Natural killer cell (primary cell): ENCODE measurements around the gene SRMS. TPM values are rescaled to one million over a fixed set of nuclear protein-coding genes. Genes with fewer than 3 reads are reported as not detected.
A peak's percentile ranks its signal among the peaks of the same experiment; 100 is the strongest.

Experiments used
- ATAC-seq, 3 donors: fragments of 150-1000 bp in 2 of 3; fragments of 200-7000 bp in 1 of 3; cut with Tn5 transposase; 1 replicate in 1 of 3; 2 replicates in 2 of 3; pipeline ENCODE4 v1.10.0; 2021; ENCODE audit warnings: mild to moderate bottlenecking in 2 of 3, moderate library complexity in 2 of 3
- DNase-seq, 2 donors: peaks; one replicate each; pipeline versions ENCODE4 v3.0.0 to v3.0.0-alpha.2; 2013 to 2021; ENCODE audit warnings: mixed read lengths in 1 of 2
- H3K27ac ChIP-seq: one replicate; pipeline ENCODE4 v1.5.1; 2013; ENCODE audit warnings: mild to moderate bottlenecking, low read length
- H3K27me3 ChIP-seq: one replicate; pipeline ENCODE4 v1.6.1; 2013; ENCODE audit warnings: low read length; ENCODE audit not compliant: control insufficient read depth, insufficient read depth
- H3K36me3 ChIP-seq: one replicate; pipeline ENCODE4 v1.6.1; 2013; ENCODE audit warnings: low read length; ENCODE audit not compliant: control insufficient read depth, insufficient read depth
- H3K4me1 ChIP-seq: one replicate; pipeline ENCODE4 v1.6.1; 2013; ENCODE audit warnings: low read length; ENCODE audit not compliant: control insufficient read depth, insufficient read depth
- H3K4me3 ChIP-seq: one replicate; pipeline ENCODE4 v1.5.1; 2013; ENCODE audit warnings: low read length
- H3K9me3 ChIP-seq: one replicate; pipeline ENCODE4 v1.6.1; 2013; ENCODE audit warnings: low read length; ENCODE audit not compliant: control insufficient read depth, insufficient read depth
- H3K27ac Mint-ChIP-seq, 2 donors: one replicate each; pipeline ENCODE4 v1.8.0; 2022; ENCODE audit warnings: mild to moderate bottlenecking in 2 of 2, mixed read lengths in 2 of 2, moderate library complexity in 1 of 2
- H3K27me3 Mint-ChIP-seq, 2 donors: one replicate each; pipeline ENCODE4 v1.8.0; 2022; ENCODE audit warnings: low read depth in 2 of 2, mixed read lengths in 2 of 2
- H3K36me3 Mint-ChIP-seq: one replicate; pipeline ENCODE4 v1.8.0; 2022; ENCODE audit warnings: mixed read lengths
- H3K4me1 Mint-ChIP-seq, 2 donors: one replicate each; pipeline ENCODE4 v1.8.0; 2022; ENCODE audit warnings: mixed read lengths in 2 of 2
- H3K4me3 Mint-ChIP-seq: one replicate; pipeline ENCODE4 v1.8.0; 2022; ENCODE audit warnings: mild to moderate bottlenecking, moderate library complexity, mixed read lengths
- H3K9me3 Mint-ChIP-seq, 2 donors: one replicate each; pipeline ENCODE4 v1.8.0; 2022; ENCODE audit warnings: mixed read lengths in 2 of 2
- WGBS: methylation state at CpG from one replicate; pipeline ENCODE4 v1.1.7; 2013; ENCODE audit warnings: missing lambda C conversion rate; ENCODE audit not compliant: insufficient coverage; 5-methylcytosine and 5-hydroxymethylcytosine counted together
- intact Hi-C: fragments of 100-400 bp; cut with micrococcal nuclease; formaldehyde crosslinking; loops from one replicate; pipeline ENCODE4 v1.14.2; 2022
- total RNA-seq, 4 donors: library from RNA; stranded (reverse); fragments of 120-200 nt in 1 of 4; gene quantifications; one replicate each; pipeline versions ENCODE4 v1.2.3 to v1.2.4, GENCODE V29; 2013 to 2022
- TF ChIP-seq, protein P1 (sequence below): fragments of 200-600 bp; IDR thresholded peaks from one replicate; pipeline ENCODE4 v1.8.0; 2022; ENCODE audit warnings: antibody characterized with exemption

The SRMS gene
- total RNA-seq, 3 donors from 2014 or later (not counting 1 experiment from before 2014, with no cell fraction given), result 0.16 to 0.23 TPM; not detected in 1

GRCh38 chr20:63500902-63501817 lies 46.4 kb downstream of the SRMS start:
- Histone ChIP-seq H3K4me1 (peaks cover 21% of the 10 kb centered on the region), H3K27me3 (peaks cover 36% of the 10 kb centered on the region), H3K9me3 (peaks cover 3% of the 10 kb centered on the region), H3K4me3 (no peak overlapping the region), H3K36me3 (no peaks in the 10 kb centered on the region), H3K27ac (no peak overlapping the region)
- 87% methylated on average over 27 of the region's 27 CpGs for WGBS
- no peaks in the 10 kb centered on the region for H3K4me1 Mint-ChIP-seq
- no peak overlapping the region for H3K4me3 Mint-ChIP-seq
- H3K27me3 Mint-ChIP-seq, result peaks cover 6 to 7% of the 10 kb centered on the region in 2 donors
- no peak for ATAC-seq
- H3K36me3 Mint-ChIP-seq, result no peaks in the 10 kb centered on the region
- TF ChIP-seq, protein P1, sequence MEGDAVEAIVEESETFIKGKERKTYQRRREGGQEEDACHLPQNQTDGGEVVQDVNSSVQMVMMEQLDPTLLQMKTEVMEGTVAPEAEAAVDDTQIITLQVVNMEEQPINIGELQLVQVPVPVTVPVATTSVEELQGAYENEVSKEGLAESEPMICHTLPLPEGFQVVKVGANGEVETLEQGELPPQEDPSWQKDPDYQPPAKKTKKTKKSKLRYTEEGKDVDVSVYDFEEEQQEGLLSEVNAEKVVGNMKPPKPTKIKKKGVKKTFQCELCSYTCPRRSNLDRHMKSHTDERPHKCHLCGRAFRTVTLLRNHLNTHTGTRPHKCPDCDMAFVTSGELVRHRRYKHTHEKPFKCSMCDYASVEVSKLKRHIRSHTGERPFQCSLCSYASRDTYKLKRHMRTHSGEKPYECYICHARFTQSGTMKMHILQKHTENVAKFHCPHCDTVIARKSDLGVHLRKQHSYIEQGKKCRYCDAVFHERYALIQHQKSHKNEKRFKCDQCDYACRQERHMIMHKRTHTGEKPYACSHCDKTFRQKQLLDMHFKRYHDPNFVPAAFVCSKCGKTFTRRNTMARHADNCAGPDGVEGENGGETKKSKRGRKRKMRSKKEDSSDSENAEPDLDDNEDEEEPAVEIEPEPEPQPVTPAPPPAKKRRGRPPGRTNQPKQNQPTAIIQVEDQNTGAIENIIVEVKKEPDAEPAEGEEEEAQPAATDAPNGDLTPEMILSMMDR, result no peak
- intact Hi-C loops, result no loop called here
- DNase-seq, result no peak
- no peaks in the 10 kb centered on the region for H3K9me3 Mint-ChIP-seq
- no peak overlapping the region for H3K27ac Mint-ChIP-seq

DNA sequence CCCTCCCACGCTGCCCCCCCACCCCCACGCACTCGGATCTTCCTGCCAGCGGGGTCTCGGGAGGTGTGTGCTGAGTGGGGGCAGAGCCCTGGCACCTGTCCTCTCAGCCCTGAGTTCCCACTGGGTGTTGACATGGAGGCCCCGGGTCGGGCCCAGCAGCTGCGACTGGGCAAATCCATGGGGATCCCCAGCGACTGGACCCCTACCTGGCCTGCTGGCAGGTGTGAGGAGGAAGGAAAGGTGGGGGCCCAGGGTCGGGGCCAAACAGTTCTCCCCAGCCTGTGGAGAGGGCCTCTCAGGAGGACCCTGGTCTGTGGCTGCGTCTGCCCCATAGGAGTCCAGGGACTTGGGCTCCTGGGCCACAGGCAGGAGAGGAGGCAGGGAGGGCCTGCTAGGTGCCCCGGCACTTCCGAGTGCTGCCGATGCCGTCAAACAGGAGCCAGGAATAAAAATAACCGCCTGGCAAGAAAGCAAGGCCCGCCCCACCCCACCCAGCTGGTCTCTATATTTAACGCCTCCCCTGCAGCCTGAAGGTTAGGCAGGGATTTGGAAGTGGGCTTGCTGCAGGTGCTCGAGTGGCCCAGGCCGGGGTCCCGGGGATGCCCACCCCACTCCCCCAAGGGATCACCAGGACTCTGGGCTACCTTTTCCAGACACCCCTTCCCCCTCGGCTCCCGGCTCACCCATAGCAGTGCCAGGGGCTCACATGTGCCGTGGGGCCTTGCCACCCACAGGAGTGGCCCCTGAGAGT lies 47.2 kb downstream of the SRMS start:
- no peak for ATAC-seq
- no peaks in the 10 kb centered on the region for H3K36me3 Mint-ChIP-seq
- H3K27me3 ChIP-seq, result peaks cover 37% of the 10 kb centered on the region
- peaks cover 3% of the 10 kb centered on the region for H3K9me3 ChIP-seq
- H3K4me1 ChIP-seq, result peaks cover 25% of the 10 kb centered on the region
- H3K27me3 Mint-ChIP-seq, result peaks cover 6% of the 10 kb centered on the region in 2 donors
- no peak overlapping the region for H3K4me3 ChIP-seq
- H3K27ac Mint-ChIP-seq, result no peak overlapping the region
- intact Hi-C loops, result no loop called here
- H3K4me1 Mint-ChIP-seq, result no peaks in the 10 kb centered on the region
- DNase-seq, result no peak
- H3K9me3 Mint-ChIP-seq, result no peaks in the 10 kb centered on the region
- WGBS, result 90% methylated on average over 24 of the region's 24 CpGs
- no peak overlapping the region for H3K4me3 Mint-ChIP-seq
- TF ChIP-seq, protein P1, result no peak
- H3K36me3 ChIP-seq, result no peaks in the 10 kb centered on the region
- no peak overlapping the region for H3K27ac ChIP-seq

- WGBS, result 13% methylated on average over 48 of the region's 48 CpGs
- no peak overlapping the region for H3K27ac Mint-ChIP-seq
- H3K27ac ChIP-seq, result no peak overlapping the region
- peaks cover 37% of the 10 kb centered on the region for H3K27me3 ChIP-seq
- no peak overlapping the region for H3K4me3 ChIP-seq
- H3K27me3 Mint-ChIP-seq, result peaks cover 0 to 2% of the 10 kb centered on the region in 2 donors
- peak in 1 of 3 donors; percentile 21 for ATAC-seq
- no peak for DNase-seq
- no peaks in the 10 kb centered on the region for H3K36me3 Mint-ChIP-seq
- H3K4me1 ChIP-seq, result peaks cover 25% of the 10 kb centered on the region
- H3K9me3 ChIP-seq, result no peaks in the 10 kb centered on the region
- H3K9me3 Mint-ChIP-seq, result no peaks in the 10 kb centered on the region
- intact Hi-C loops, result loop anchor here (5.0 kb wide), 1 partner anchor 473 kb away; no protein-coding TSS in a partner anchor
- TF ChIP-seq, protein P1, result no peak
- no peaks in the 10 kb centered on the region for H3K36me3 ChIP-seq
- no peak overlapping the region for H3K4me3 Mint-ChIP-seq
- no peaks in the 10 kb centered on the region for H3K4me1 Mint-ChIP-seq
Measured at GRCh38 chr20:63499338-63499969, 48.1 kb downstream of the SRMS start.
